T-helper 9 cell (primary cell): ENCODE results near the gene TRAF1.

ENCODE experiments used
- DNase-seq: peaks from one replicate; pipeline ENCODE4 v3.0.0-alpha.2; 2020

TRAF1 gene

GRCh38 chr9:120867676-120868338 lies 58.8 kb downstream of the TRAF1 start:
- DNase-seq = no peak

GRCh38 chr9:120866651-120867050 lies 59.9 kb downstream of the TRAF1 start:
- no peak for DNase-seq

- DNase-seq = no peak
These were observed 60.8 kb downstream of the TRAF1 start for GRCh38 chr9:120865809-120866208.

- no peak for DNase-seq
These were observed 61.4 kb downstream of the TRAF1 start for GRCh38 chr9:120865176-120865575.

GRCh38 chr9:120864719-120865118 lies 61.9 kb downstream of the TRAF1 start:
- no peak for DNase-seq

GRCh38 chr9:120863833-120864232 lies 62.8 kb downstream of the TRAF1 start:
- DNase-seq = no peak

GRCh38 chr9:120862452-120862851 lies 64.1 kb downstream of the TRAF1 start:
- DNase-seq = no peak

GRCh38 chr9:120861935-120862334 lies 64.7 kb downstream of the TRAF1 start:
- no peak for DNase-seq

GRCh38 chr9:120860083-120860482 lies 66.5 kb downstream of the TRAF1 start:
- DNase-seq = no peak

GRCh38 chr9:120859361-120859760 lies 67.2 kb downstream of the TRAF1 start:
- DNase-seq = no peak

- no peak for DNase-seq
These were observed 68.7 kb downstream of the TRAF1 start for GRCh38 chr9:120857902-120858301.

- no peak for DNase-seq
These were observed 69.1 kb downstream of the TRAF1 start for GRCh38 chr9:120857481-120857880.

GRCh38 chr9:120856700-120857099 lies 69.9 kb downstream of the TRAF1 start:
- no peak for DNase-seq

GRCh38 chr9:120855827-120856670 lies 70.5 kb downstream of the TRAF1 start:
- DNase-seq = no peak

GRCh38 chr9:120854596-120855327 lies 71.8 kb downstream of the TRAF1 start:
- no peak for DNase-seq

GRCh38 chr9:120853198-120853597 lies 73.4 kb downstream of the TRAF1 start:
- no peak for DNase-seq
